B cell (primary cell): ENCODE data around the gene MYT1. TPM values are rescaled to one million over a fixed set of nuclear protein-coding genes. Genes with fewer than 3 reads are reported as not detected.

Experiments
- ATAC-seq: fragments of 200-7000 bp; cut with Tn5 transposase; one replicate; pipeline ENCODE4 v1.10.0; 2021; ENCODE audit warnings: low read depth, mild to moderate bottlenecking, moderate number of reproducible peaks, moderate library complexity
- CTCF ChIA-PET: fragments of 350-600 bp; sonication (Branson Sonifier 250); formaldehyde crosslinking; loops from one replicate; lab custom pipeline; 2021; ENCODE audit warnings: antibody characterized with exemption, inconsistent platforms; lab: Charles Lee
- POLR2A ChIA-PET: fragments of 350-600 bp; sonication (Branson Sonifier 250); formaldehyde crosslinking; loops from one replicate; lab custom pipeline; 2021; ENCODE audit warnings: antibody characterized with exemption; lab: Charles Lee
- DNase-seq: peaks from one replicate; pipeline ENCODE4 v3.0.0; 2013
- H2AFZ ChIP-seq: 2 replicates; pipeline ENCODE4 v1.6.1; 2012; ENCODE audit warnings: mild to moderate bottlenecking, low read depth, low read length; ENCODE audit not compliant: insufficient read depth, poor library complexity, severe bottlenecking
- H3K27ac ChIP-seq, 2 donors: 1 replicate in 1 of 2; 2 replicates in 1 of 2; pipeline ENCODE4 v1.5.1; 2012 to 2013; ENCODE audit warnings: low read length in 2 of 2, mild to moderate bottlenecking in 2 of 2, moderate library complexity in 1 of 2
- H3K27me3 ChIP-seq, 4 experiments: fragments of 200-600 bp in 1 of 4; sonication (generic) in 1 of 4; replicated peaks in 1 of 4; 1 replicate in 2 of 4; 2 replicates in 2 of 4; pipeline versions ENCODE4 v1.6.1 to v1.7.0; 2013 to 2016; ENCODE audit warnings: low read length in 3 of 4, mild to moderate bottlenecking in 2 of 4, mixed read lengths in 1 of 4, moderate library complexity in 1 of 4; ENCODE audit not compliant: insufficient read depth in 4 of 4, control insufficient read depth in 3 of 4; ENCODE audit errors: control extremely low read depth in 1 of 4
- H3K36me3 ChIP-seq, 2 experiments: replicated peaks in 1 of 2; 1 replicate in 1 of 2; 2 replicates in 1 of 2; pipeline versions ENCODE4 v1.6.1 to v1.7.1; 2013; ENCODE audit warnings: low read length in 1 of 2; ENCODE audit not compliant: insufficient read depth in 2 of 2, control insufficient read depth in 1 of 2; ENCODE audit errors: control extremely low read depth in 1 of 2, extremely low read depth in 1 of 2
- H3K4me1 ChIP-seq, 2 donors: fragments of 200-600 bp in 1 of 2; sonication (generic) in 1 of 2; 1 replicate in 1 of 2; 2 replicates in 1 of 2; pipeline versions ENCODE4 v1.5.1 to v1.6.1; 2013 to 2017; ENCODE audit warnings: low read length in 2 of 2; ENCODE audit not compliant: control insufficient read depth in 2 of 2, insufficient read depth in 2 of 2
- H3K4me2 ChIP-seq: replicated peaks from 2 replicates; pipeline ENCODE3; 2012; ENCODE audit warnings: mild to moderate bottlenecking, low read depth, low read length; ENCODE audit not compliant: poor library complexity, severe bottlenecking
- H3K4me3 ChIP-seq, 5 experiments: fragments of 200-600 bp in 1 of 5; sonication (generic) in 1 of 5; 1 replicate in 3 of 5; 2 replicates in 2 of 5; pipeline versions ENCODE4 v1.5.1 to v1.7.0; 2011 to 2016; ENCODE audit warnings: low read length in 4 of 5, mild to moderate bottlenecking in 4 of 5, low read depth in 2 of 5, control low read depth in 1 of 5, moderate library complexity in 1 of 5; ENCODE audit not compliant: insufficient read depth in 1 of 5; ENCODE audit errors: control extremely low read depth in 1 of 5, extremely low read depth in 1 of 5
- H3K79me2 ChIP-seq: fragments of 200-600 bp; sonication (generic); one replicate; pipeline ENCODE4 v1.6.0; 2016; ENCODE audit warnings: low read length; ENCODE audit not compliant: control insufficient read depth, insufficient read depth
- H3K9ac ChIP-seq: fragments of 200-600 bp; sonication (generic); 2 replicates; pipeline ENCODE4 v1.6.1; 2017; ENCODE audit warnings: mild to moderate bottlenecking, low read length, moderate library complexity
- H3K9me3 ChIP-seq, 3 donors: one replicate each; pipeline versions ENCODE4 v1.6.1 to v1.7.1; 2013; ENCODE audit warnings: low read length in 2 of 3; ENCODE audit not compliant: control insufficient read depth in 2 of 3, insufficient read depth in 1 of 3; ENCODE audit errors: control extremely low read depth in 1 of 3
- H4K20me1 ChIP-seq: 2 replicates; pipeline ENCODE4 v1.6.0; 2012; ENCODE audit warnings: mild to moderate bottlenecking, low read length; ENCODE audit not compliant: insufficient read depth, control insufficient read depth, poor library complexity, severe bottlenecking
- H3K27ac Mint-ChIP-seq: one replicate; pipeline ENCODE4 v1.8.0; 2021; ENCODE audit warnings: mixed read lengths
- H3K27me3 Mint-ChIP-seq: one replicate; pipeline ENCODE4 v1.8.0; 2021; ENCODE audit warnings: mixed read lengths
- H3K4me1 Mint-ChIP-seq: one replicate; pipeline ENCODE4 v1.8.0; 2021; ENCODE audit warnings: mixed read lengths
- H3K4me3 Mint-ChIP-seq: one replicate; pipeline ENCODE4 v1.8.0; 2021; ENCODE audit warnings: mixed read lengths
- H3K9me3 Mint-ChIP-seq: one replicate; pipeline ENCODE4 v1.8.0; 2022; ENCODE audit warnings: mixed read lengths; ENCODE audit not compliant: insufficient read depth
- EZH2 ChIP-seq: IDR thresholded peaks from 2 replicates; pipeline ENCODE4 v1.6.1; 2012; ENCODE audit warnings: borderline replicate concordance, low read depth, mild to moderate bottlenecking, moderate library complexity, low read length; ENCODE audit not compliant: insufficient read depth, poor library complexity, severe bottlenecking
- WGBS: methylation state at CpG from one replicate; pipeline ENCODE4 v1.1.5; 2013; ENCODE audit warnings: missing lambda C conversion rate; ENCODE audit not compliant: insufficient coverage; 5-methylcytosine and 5-hydroxymethylcytosine counted together
- intact Hi-C: fragments of 100-400 bp; cut with micrococcal nuclease; formaldehyde crosslinking; loops from one replicate; pipeline ENCODE4 v1.10.0; 2022
- polyA plus RNA-seq: library from polyadenylated mRNA; depleted of rRNA; stranded (reverse); fragments of >200 nt; gene quantifications from 2 replicates; pipeline ENCODE4 v1.2.3, GENCODE V29; 2012
- total RNA-seq, 2 donors: library from RNA; stranded (reverse); fragments of 120-200 nt in 1 of 2; gene quantifications; 1 replicate in 1 of 2; 2 replicates in 1 of 2; pipeline versions ENCODE4 v1.2.3 to v1.2.4, GENCODE V29; 2013 to 2022
- TF ChIP-seq, protein P1 (sequence below): fragments of 200-600 bp; IDR thresholded peaks from one replicate; pipeline ENCODE4 v1.8.0; 2022; ENCODE audit warnings: antibody characterized with exemption, mild to moderate bottlenecking

The MYT1 gene
- total and polyA plus RNA-seq, 2 donors (not counting 1 experiment from before 2014, with no cell fraction given), result 0.49 to 42.2 TPM

DNA sequence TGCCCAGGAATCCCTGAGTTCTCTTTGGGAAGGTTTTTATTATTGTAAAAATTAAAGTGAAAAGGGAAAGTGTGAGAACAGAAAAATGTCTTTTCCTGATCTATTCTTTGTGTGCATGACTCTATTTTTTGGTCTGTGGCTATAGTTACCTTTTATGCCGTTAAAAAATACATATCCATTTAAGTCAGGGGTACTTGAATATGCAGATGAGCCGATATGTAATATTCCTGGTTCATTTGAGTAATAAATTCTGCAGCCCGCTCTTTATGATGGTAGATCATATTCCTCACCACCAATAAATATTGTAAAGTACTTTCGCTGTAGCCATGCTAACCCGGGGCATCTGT, 503 bp upstream of the MYT1 start:
- peaks cover 0 to 3% of the 10 kb centered on the region in 2 donors for H3K4me1 ChIP-seq
- CTCF ChIA-PET, result no interaction called here
- no peaks in the 10 kb centered on the region for H4K20me1 ChIP-seq
- no peak for DNase-seq
- 95% methylated on average over 2 of the region's 5 CpGs for WGBS
- intact Hi-C loops, result no loop called here
- H3K36me3 ChIP-seq, result no peaks in the 10 kb centered on the region
- no peak overlapping the region for H3K4me2 ChIP-seq
- POLR2A ChIA-PET, result no interaction called here
- no peak overlapping the region for H3K4me3 Mint-ChIP-seq
- no peak overlapping the region for H3K9ac ChIP-seq
- H3K9me3 ChIP-seq, result peaks cover 0 to 19% (median 0%) of the 10 kb centered on the region in 3 donors
- H3K27me3 ChIP-seq, result peaks cover 0 to 53% (median 14%) of the 10 kb centered on the region in 4 experiments
- no peak for ATAC-seq
- H3K9me3 Mint-ChIP-seq, result no peaks in the 10 kb centered on the region
- H3K27ac Mint-ChIP-seq, result no peak overlapping the region
- TF ChIP-seq EZH2, result no peak
- TF ChIP-seq, protein P1, sequence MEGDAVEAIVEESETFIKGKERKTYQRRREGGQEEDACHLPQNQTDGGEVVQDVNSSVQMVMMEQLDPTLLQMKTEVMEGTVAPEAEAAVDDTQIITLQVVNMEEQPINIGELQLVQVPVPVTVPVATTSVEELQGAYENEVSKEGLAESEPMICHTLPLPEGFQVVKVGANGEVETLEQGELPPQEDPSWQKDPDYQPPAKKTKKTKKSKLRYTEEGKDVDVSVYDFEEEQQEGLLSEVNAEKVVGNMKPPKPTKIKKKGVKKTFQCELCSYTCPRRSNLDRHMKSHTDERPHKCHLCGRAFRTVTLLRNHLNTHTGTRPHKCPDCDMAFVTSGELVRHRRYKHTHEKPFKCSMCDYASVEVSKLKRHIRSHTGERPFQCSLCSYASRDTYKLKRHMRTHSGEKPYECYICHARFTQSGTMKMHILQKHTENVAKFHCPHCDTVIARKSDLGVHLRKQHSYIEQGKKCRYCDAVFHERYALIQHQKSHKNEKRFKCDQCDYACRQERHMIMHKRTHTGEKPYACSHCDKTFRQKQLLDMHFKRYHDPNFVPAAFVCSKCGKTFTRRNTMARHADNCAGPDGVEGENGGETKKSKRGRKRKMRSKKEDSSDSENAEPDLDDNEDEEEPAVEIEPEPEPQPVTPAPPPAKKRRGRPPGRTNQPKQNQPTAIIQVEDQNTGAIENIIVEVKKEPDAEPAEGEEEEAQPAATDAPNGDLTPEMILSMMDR, result no peak
- H3K79me2 ChIP-seq, result no peaks in the 10 kb centered on the region
- peaks cover 74% of the 10 kb centered on the region for H3K27me3 Mint-ChIP-seq
- no peak overlapping the region for H3K4me3 ChIP-seq
- no peaks in the 10 kb centered on the region for H3K4me1 Mint-ChIP-seq
- H3K27ac ChIP-seq, result no peak overlapping the region
- H2AFZ ChIP-seq, result no peak overlapping the region

DNA sequence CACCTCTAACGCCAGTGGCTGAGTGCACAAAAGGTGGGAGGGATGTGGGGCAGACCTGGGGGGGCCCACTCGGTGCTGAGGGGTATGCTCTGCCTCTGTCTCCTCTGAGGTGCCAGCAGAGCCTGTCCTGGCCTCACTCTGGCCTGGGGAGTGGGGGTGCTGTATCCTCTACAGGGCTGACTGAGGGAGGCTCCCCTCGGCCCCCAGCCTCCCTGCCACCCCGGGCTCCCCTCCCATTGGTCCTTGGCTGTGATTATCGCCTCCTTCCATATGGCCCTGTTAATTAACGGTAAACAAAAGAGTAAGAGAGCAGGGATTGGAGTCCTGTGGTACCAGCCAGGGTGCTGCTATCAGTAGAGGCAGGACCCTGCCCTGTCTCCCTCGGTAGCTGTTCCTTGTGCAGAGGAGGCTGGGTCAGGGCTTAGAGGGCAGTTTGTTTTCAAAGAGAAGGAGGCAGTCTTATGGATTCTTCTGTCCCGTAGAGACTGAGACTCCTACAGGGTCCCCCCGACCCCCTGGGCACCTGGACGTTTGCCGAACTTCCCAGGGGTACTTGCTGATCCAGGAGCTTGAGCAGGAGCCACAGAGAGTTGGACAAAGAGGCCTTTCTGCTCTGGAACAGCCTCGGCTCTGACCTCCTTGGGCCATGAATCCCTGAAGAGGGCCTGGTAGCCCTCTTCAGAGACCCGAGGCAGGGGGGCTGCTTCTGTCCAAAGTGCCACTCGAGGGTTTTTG, 1.8 kb downstream of the MYT1 start:
- no peak overlapping the region for H3K4me3 ChIP-seq
- H3K27me3 ChIP-seq, result peaks cover 0 to 40% (median 13%) of the 10 kb centered on the region in 4 experiments
- no peaks in the 10 kb centered on the region for H4K20me1 ChIP-seq
- no peak overlapping the region for H3K4me2 ChIP-seq
- Mint-ChIP-seq H3K9me3 (no peaks in the 10 kb centered on the region), H3K27ac (no peak overlapping the region), H3K4me3 (no peak overlapping the region), H3K4me1 (peaks cover 7% of the 10 kb centered on the region), H3K27me3 (peaks cover 60% of the 10 kb centered on the region)
- H3K79me2 ChIP-seq, result no peaks in the 10 kb centered on the region
- H3K9ac ChIP-seq, result no peak overlapping the region
- 80% methylated on average over 12 of the region's 14 CpGs for WGBS
- H3K36me3 ChIP-seq, result no peaks in the 10 kb centered on the region
- H3K27ac ChIP-seq, result no peak overlapping the region
- peaks cover 0 to 11% (median 0%) of the 10 kb centered on the region in 3 donors for H3K9me3 ChIP-seq
- POLR2A ChIA-PET, result no interaction called here
- CTCF ChIA-PET, result no interaction called here
- intact Hi-C loops, result no loop called here
- ATAC-seq (no peak), DNase-seq (no peak)
- TF ChIP-seq EZH2, result no peak
- TF ChIP-seq, protein P1, result no peak
- H3K4me1 ChIP-seq, result peaks cover 3 to 4% of the 10 kb centered on the region in 2 donors
- H2AFZ ChIP-seq, result no peak overlapping the region
